LNCAP (cell line): ENCODE data around the gene POU2AF1.

Source experiments
- TF ChIP-seq, protein P1 (sequence below): fragments of 450-650 bp; IDR thresholded peaks from 2 replicates; pipeline ENCODE4 v1.5.1; 2017; ENCODE audit warnings: mild to moderate bottlenecking

POU2AF1 gene

GRCh38 chr11:111419641-111420327 lies 40.7 kb upstream of the POU2AF1 start:
- TF ChIP-seq, protein P1, sequence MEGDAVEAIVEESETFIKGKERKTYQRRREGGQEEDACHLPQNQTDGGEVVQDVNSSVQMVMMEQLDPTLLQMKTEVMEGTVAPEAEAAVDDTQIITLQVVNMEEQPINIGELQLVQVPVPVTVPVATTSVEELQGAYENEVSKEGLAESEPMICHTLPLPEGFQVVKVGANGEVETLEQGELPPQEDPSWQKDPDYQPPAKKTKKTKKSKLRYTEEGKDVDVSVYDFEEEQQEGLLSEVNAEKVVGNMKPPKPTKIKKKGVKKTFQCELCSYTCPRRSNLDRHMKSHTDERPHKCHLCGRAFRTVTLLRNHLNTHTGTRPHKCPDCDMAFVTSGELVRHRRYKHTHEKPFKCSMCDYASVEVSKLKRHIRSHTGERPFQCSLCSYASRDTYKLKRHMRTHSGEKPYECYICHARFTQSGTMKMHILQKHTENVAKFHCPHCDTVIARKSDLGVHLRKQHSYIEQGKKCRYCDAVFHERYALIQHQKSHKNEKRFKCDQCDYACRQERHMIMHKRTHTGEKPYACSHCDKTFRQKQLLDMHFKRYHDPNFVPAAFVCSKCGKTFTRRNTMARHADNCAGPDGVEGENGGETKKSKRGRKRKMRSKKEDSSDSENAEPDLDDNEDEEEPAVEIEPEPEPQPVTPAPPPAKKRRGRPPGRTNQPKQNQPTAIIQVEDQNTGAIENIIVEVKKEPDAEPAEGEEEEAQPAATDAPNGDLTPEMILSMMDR: no peak

GRCh38 chr11:111419181-111419580 lies 40.1 kb upstream of the POU2AF1 start:
- TF ChIP-seq, protein P1: no peak

GRCh38 chr11:111418436-111418787 lies 39.3 kb upstream of the POU2AF1 start:
- TF ChIP-seq, protein P1: no peak

DNA sequence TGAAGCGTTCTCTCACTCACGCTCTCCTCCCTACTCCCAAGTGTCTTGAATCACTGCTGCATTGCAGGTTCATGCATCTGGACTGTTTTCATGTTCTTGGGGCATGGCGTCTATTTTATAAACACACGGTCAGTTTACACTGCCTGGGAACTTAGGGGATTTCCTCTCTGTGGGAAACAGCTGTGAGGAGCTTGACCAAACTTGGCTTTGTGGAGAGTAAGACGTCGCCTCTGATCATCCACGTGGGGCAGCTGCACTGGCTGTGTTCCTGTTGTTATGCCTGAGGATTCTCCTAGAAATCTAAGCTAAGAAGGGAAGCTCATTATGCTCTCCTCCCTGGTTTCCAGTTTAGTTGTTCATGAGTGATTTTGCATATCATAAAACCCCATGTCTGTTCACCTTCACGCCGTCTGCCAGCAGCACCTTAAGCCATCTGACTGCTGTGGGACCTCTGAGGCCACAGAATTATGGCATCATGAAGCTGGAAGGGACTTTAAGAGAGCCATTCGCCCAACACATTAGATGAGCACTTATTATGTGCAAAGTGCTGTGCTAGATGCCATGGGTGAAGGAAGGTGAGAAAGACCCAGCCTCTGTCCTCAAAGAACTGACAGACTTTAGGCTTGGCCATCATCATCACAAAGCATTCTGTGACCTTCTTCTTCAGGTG lies 38.8 kb upstream of the POU2AF1 start:
- TF ChIP-seq, protein P1: no peak

DNA sequence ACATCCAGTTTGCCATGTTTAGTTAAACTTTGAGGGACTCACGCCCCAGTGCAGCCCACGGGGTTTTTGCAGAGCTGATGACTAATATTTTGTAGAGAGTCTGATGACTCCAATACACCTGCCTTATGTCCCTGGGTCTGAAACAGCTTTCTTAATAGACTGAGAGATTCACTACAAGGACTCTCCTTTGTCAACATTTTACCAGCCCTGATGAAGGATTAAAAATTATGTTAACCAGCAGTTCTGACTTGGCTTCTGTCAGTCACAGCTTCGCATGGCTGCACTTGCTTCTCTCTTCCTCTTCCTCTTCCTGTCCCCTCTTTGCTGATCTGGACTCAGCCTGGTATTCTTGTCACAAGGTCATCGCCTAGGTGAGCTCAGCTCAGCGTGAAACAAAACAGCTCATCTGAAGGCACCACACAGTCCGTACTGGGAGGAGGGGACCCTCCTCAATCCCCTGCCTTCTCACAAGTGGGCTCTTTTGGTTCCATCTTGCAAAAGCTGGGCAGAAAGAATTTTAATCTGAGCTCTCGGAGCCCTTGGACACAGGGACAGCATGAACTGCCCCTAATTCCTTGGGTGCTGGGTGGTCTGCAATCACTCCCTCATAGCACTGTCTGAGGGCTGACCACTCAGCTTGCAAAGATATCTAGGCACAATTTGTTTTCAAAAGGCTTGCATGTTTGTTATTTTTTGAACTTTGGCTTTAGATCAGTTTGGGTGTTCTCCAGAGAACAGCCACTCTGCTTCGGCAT lies 38.1 kb upstream of the POU2AF1 start:
- TF ChIP-seq, protein P1: no peak

GRCh38 chr11:111416231-111416960 lies 37.3 kb upstream of the POU2AF1 start:
- TF ChIP-seq, protein P1: no peak

DNA sequence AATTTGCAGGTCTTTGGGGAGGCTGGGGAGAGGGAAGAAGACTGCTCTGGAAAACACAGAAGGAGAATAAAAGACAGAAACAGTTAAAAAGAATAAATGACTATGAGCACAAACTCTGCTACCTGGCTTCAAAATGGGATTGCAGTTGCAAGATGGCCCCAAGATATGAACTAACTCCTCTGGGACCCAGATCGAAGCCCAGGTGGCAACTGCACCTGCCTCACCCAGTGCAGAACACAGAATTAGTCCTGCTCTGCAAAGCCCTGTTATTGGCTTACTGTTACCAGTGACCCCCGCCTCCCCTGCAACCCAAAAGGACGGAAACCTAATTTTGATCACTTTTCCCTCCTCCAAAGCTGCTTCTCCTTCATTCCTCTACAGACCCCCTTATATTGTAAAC lies 35.9 kb upstream of the POU2AF1 start:
- TF ChIP-seq, protein P1: no peak
